ENCODE measurements around the gene ACOX3.

GRCh38 chr4:8428288-8429097, 12.0 kb downstream of the ACOX3 start:
- peak in 2 of 3 experiments; percentile 33 to 40 for TF ChIP-seq CTCF (optimal IDR thresholded peaks at IDR 0.05 in 1 of 3, IDR thresholded peaks at IDR 0.05 in 1 of 3, conservative IDR thresholded peaks at IDR 0.05 in 1 of 3; ENCODE audit: extremely low read depth in 1 of 3, insufficient read depth in 2 of 3, low read length in 3 of 3)
- TF ChIP-seq EZH2 (IDR thresholded peaks at IDR 0.05; ENCODE audit: low read length), result no peak

Measured in keratinocyte (primary cell).